ENCODE results near the gene KIF19.

GRCh38 chr17:74394275-74394950 lies 68.4 kb downstream of the KIF19 start:
- TF ChIP-seq CTCF (IDR thresholded peaks at IDR 0.05; ENCODE audit: insufficient read depth, low read length) (no peak), POLR2AphosphoS5 (IDR thresholded peaks at IDR 0.05; ENCODE audit: low read depth) (no peak), GABPA (IDR thresholded peaks at IDR 0.05; ENCODE audit: low read depth) (no peak), SPI1 (IDR thresholded peaks at IDR 0.05; ENCODE audit: borderline replicate concordance, low read depth) (no peak)
